Activated T-cell treated with anti-CD3 and anti-CD28 coated beads, Interleukin-2, amount 50 U/mL, for 24 hours (primary cell): ENCODE measurements around the gene BCL6.

Source experiments
- DNase-seq: peaks from one replicate; pipeline ENCODE4 v3.0.0-alpha.2; 2020
- H3K27ac Mint-ChIP-seq: 2 replicates; pipeline ENCODE4 v1.8.0; 2020; ENCODE audit warnings: mild to moderate bottlenecking, mixed read lengths
- H3K27me3 Mint-ChIP-seq: 2 replicates; pipeline ENCODE4 v1.8.0; 2020; ENCODE audit warnings: mixed read lengths
- H3K36me3 Mint-ChIP-seq: 2 replicates; pipeline ENCODE4 v1.8.0; 2020; ENCODE audit warnings: low read depth, mixed read lengths
- H3K4me1 Mint-ChIP-seq: 2 replicates; pipeline ENCODE4 v1.8.0; 2020; ENCODE audit warnings: low read depth, mixed read lengths
- H3K4me3 Mint-ChIP-seq: 2 replicates; pipeline ENCODE4 v1.8.0; 2020; ENCODE audit warnings: mild to moderate bottlenecking, moderate library complexity, mixed read lengths
- H3K9me3 Mint-ChIP-seq: 2 replicates; pipeline ENCODE4 v1.8.0; 2020; ENCODE audit warnings: mixed read lengths

BCL6 gene

GRCh38 chr3:187747506-187747905 is 2.2 kb upstream of the BCL6 start:
- peaks cover 59% of the 10 kb centered on the region for H3K4me1 Mint-ChIP-seq
- no peaks in the 10 kb centered on the region for H3K27me3 Mint-ChIP-seq
- peaks cover 32% of the 10 kb centered on the region for H3K36me3 Mint-ChIP-seq
- no peak for DNase-seq
- peak overlapping the region; percentile 100 for H3K27ac Mint-ChIP-seq
- H3K9me3 Mint-ChIP-seq = no peaks in the 10 kb centered on the region
- H3K4me3 Mint-ChIP-seq = peak overlapping the region; percentile 98

DNA sequence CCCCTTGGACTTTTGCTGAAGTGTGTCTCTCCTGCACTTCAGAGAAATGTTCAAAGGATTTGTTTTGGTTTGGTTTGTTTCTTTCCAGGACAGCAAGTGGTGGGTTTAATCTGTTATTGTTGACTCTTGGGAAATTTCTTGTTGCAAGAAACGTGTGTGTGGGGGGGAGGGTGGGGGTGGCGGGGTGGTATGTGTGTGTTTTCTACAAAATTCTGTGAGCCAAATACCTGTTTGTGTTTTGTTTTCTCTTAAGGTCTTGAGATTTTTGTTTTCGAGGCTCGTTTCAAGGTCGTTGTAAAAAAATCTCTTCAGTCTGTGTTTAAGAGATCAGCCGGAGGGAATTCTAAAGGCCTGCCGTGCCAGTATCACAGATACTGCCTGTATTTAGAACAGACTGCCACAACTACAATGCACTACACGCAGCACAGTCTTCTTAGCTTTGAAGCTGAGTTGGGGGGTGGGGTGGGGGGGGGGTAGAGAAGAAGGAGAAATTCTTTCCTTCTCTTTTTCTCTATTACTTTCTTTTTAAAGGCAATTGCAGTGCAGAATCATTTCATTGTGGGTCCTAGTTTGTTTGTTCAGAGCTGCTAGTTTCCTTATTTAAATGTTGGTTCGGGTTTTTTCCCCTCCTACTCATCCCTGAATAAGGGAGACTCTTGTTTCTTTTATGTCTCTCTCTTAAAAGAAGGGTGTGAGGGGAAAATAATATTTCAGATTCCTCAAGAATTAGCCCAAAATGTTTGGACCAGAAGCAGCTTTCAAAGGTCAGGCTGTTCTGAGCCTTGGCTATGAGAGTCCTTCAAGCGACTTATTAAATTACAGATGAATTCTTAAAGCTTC is 1.4 kb upstream of the BCL6 start:
- Mint-ChIP-seq H3K4me1 (peaks cover 67% of the 10 kb centered on the region), H3K36me3 (peaks cover 33% of the 10 kb centered on the region), H3K27ac (peak overlapping the region; percentile 100), H3K9me3 (no peaks in the 10 kb centered on the region), H3K4me3 (peak overlapping the region; percentile 98), H3K27me3 (no peaks in the 10 kb centered on the region)
- DNase-seq = no peak

GRCh38 chr3:187746059-187746441 is 782 bp upstream of the BCL6 start:
- no peaks in the 10 kb centered on the region for H3K9me3 Mint-ChIP-seq
- no peaks in the 10 kb centered on the region for H3K27me3 Mint-ChIP-seq
- peak overlapping the region; percentile 100 for H3K27ac Mint-ChIP-seq
- H3K4me3 Mint-ChIP-seq = peak overlapping the region; percentile 98
- peaks cover 67% of the 10 kb centered on the region for H3K4me1 Mint-ChIP-seq
- DNase-seq = no peak
- H3K36me3 Mint-ChIP-seq = peaks cover 40% of the 10 kb centered on the region

DNA sequence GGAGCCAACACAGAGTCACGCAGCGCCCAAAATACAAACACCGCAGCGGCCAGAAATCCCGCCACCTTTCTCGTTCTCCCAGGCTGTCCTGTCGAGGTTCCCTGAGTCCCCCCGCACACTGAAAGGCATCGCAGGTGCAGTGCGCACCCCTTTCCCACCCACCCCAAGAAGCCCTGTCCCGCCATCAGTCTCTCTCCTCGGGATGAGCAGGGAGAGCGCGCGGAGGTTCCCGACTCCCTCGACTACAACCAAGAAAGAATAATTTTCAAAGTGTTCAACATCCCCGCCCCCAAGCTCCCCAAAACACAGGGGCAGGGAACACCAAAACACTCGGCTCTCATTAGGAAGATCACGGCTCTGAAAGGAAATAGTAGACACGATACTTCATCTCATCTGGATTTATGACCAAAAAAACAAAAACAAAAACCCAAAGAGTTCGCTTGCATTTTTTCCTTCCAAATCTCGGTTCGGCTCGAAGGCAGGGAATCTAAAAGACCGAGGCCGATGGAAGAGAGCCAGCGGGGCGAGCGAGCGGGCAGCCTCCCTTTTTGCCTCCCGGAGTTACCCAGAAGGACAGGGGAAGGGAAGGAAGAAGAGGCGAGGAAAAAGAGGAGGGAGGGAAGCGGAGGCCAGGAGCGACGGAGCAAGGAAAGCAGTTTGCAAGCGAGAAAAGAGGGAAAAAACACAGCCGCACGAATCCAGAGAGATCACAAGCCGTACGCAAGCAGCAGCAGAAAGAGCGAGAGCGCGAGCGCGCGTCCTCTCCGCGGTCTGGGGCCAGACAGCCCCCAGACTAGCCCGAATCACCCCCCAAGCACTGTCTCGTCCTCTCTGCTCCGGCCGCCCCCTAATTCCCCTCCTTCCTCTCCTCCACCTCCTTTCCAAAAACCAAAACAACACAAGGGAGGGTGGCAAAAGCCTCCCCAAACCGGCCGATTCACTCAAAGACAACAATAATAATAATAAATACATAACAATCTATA is 808 bp downstream of the BCL6 start:
- Mint-ChIP-seq H3K9me3 (no peaks in the 10 kb centered on the region), H3K4me1 (peaks cover 67% of the 10 kb centered on the region), H3K4me3 (peak overlapping the region; percentile 98), H3K36me3 (peaks cover 44% of the 10 kb centered on the region), H3K27me3 (no peaks in the 10 kb centered on the region), H3K27ac (peak overlapping the region; percentile 100)
- DNase-seq = peak; percentile 75

GRCh38 chr3:187743195-187744141 is 1.8 kb downstream of the BCL6 start:
- Mint-ChIP-seq H3K4me3 (peak overlapping the region; percentile 98), H3K27ac (peak overlapping the region; percentile 100), H3K27me3 (no peaks in the 10 kb centered on the region), H3K36me3 (peaks cover 49% of the 10 kb centered on the region), H3K4me1 (peaks cover 66% of the 10 kb centered on the region), H3K9me3 (no peaks in the 10 kb centered on the region)
- peak; percentile 78 for DNase-seq

GRCh38 chr3:187742351-187743171 is 2.7 kb downstream of the BCL6 start:
- H3K9me3 Mint-ChIP-seq = no peaks in the 10 kb centered on the region
- H3K4me1 Mint-ChIP-seq = peaks cover 59% of the 10 kb centered on the region
- H3K4me3 Mint-ChIP-seq = peak overlapping the region; percentile 98
- H3K36me3 Mint-ChIP-seq = peaks cover 54% of the 10 kb centered on the region
- peak overlapping the region; percentile 100 for H3K27ac Mint-ChIP-seq
- H3K27me3 Mint-ChIP-seq = no peaks in the 10 kb centered on the region
- DNase-seq = no peak

DNA sequence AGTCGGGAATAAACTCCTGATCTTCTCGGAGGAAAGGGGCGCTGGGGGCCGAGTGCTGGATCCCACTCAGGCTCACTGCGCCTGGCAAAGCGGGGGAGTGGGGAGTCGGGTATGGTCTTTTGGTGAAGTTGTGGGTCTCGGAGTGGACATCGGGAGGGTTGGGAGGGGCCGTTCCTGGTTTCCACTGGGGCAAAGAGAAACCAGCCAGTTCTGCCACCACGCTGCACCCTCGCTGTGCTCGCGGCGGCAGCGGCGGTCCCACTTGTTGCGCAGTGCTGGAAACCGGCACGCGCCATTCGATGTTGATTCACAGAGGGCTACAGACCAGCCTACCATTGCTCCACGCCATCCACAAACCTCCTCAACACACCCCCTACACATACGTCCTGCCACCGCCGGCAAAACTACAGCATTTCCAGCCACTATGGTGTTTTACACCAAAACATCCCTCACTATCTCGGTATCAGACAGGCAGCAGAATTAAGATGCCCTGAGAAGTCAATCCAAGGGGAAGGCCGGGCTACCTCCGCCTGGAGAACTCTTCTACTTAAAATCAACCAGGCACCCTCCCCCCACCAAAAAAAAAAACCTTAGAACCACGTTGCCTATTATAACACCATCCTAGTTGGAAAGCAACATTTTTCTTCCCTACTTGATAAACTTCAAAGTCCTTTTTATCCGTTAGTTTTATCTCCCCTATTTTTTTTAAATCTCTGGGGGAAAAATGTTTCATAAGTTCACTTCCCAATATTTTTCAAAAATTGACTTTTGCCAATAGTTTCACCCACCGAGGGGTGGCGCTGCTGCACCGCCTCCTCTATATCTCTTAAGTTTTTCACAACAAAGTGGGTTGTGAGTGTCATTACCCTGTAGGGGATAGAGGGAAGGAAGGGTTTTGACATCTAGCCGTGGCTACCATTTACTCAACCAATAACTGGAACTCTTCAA is 3.6 kb downstream of the BCL6 start:
- H3K27ac Mint-ChIP-seq = peak overlapping the region; percentile 100
- H3K36me3 Mint-ChIP-seq = peaks cover 60% of the 10 kb centered on the region
- no peaks in the 10 kb centered on the region for H3K27me3 Mint-ChIP-seq
- peak overlapping the region; percentile 98 for H3K4me3 Mint-ChIP-seq
- peaks cover 59% of the 10 kb centered on the region for H3K4me1 Mint-ChIP-seq
- H3K9me3 Mint-ChIP-seq = no peaks in the 10 kb centered on the region
- DNase-seq = peak; percentile 81

GRCh38 chr3:187740421-187741399 is 4.6 kb downstream of the BCL6 start:
- peaks cover 61% of the 10 kb centered on the region for H3K36me3 Mint-ChIP-seq
- DNase-seq = peak; percentile 86
- H3K4me1 Mint-ChIP-seq = peaks cover 64% of the 10 kb centered on the region
- H3K4me3 Mint-ChIP-seq = peak overlapping the region; percentile 98
- H3K9me3 Mint-ChIP-seq = no peaks in the 10 kb centered on the region
- H3K27ac Mint-ChIP-seq = peak overlapping the region; percentile 100
- H3K27me3 Mint-ChIP-seq = no peaks in the 10 kb centered on the region

DNA sequence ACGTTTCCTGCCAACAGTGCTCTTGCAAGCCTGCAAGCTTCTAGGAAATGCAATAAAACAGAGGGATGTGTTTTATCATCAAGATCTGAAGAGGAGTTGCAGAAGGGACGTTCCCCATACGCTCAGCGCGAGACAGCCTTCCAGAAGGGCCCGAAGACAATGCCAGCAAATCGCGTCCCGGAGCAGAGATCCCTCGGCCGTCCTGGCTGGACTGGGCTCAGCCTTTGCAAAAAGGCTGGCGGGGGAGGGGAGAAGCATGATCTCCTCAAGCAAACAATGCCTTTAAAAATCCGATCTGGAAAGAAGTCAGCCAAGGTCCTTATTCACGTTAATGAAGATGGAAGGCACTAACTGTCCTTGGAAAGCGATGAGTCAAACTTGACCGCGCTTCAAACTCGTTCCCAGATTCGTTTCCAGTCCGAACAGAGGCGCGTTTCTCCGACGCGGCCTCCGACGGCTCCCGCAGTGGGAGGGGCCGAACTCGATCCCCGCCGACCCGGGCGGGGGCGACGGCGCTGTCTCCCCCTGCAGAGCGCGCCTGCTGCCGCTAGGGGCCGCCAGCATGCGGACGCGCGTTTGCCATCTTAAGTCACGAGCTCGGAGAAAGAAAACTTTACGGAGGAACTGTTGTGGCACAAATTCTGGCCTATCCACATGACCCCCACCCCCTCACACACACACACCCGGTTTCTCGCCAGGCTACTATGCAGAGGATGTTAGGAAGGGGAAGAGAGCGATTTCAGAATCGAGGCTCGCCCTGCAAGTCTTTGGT is 5.5 kb downstream of the BCL6 start:
- Mint-ChIP-seq H3K4me3 (peak overlapping the region; percentile 98), H3K27ac (peak overlapping the region; percentile 100), H3K36me3 (peaks cover 61% of the 10 kb centered on the region), H3K9me3 (no peaks in the 10 kb centered on the region), H3K27me3 (no peaks in the 10 kb centered on the region), H3K4me1 (peaks cover 67% of the 10 kb centered on the region)
- peak; percentile 91 for DNase-seq

- Mint-ChIP-seq H3K4me1 (peaks cover 67% of the 10 kb centered on the region), H3K4me3 (peak overlapping the region; percentile 98), H3K27ac (peak overlapping the region; percentile 100), H3K27me3 (no peaks in the 10 kb centered on the region), H3K36me3 (peaks cover 61% of the 10 kb centered on the region), H3K9me3 (no peaks in the 10 kb centered on the region)
- DNase-seq = peak; percentile 69
Observed at GRCh38 chr3:187739094-187739560, 6.1 kb downstream of the BCL6 start.
